Neural progenitor cell (in vitro differentiated cells): ENCODE data around the gene DCTN3.

ENCODE experiments used
- EZH2 ChIP-seq: fragments of 200-600 bp; sonication (generic); IDR thresholded peaks from 2 replicates; pipeline ENCODE4 v1.6.1; 2017; ENCODE audit warnings: antibody characterized with exemption, mild to moderate bottlenecking, moderate library complexity
- TF ChIP-seq, protein P1 (sequence below): fragments of 200-600 bp; sonication (generic); IDR thresholded peaks from 2 replicates; pipeline ENCODE4 v1.5.1; 2017; ENCODE audit warnings: antibody characterized with exemption, mild to moderate bottlenecking

DNA sequence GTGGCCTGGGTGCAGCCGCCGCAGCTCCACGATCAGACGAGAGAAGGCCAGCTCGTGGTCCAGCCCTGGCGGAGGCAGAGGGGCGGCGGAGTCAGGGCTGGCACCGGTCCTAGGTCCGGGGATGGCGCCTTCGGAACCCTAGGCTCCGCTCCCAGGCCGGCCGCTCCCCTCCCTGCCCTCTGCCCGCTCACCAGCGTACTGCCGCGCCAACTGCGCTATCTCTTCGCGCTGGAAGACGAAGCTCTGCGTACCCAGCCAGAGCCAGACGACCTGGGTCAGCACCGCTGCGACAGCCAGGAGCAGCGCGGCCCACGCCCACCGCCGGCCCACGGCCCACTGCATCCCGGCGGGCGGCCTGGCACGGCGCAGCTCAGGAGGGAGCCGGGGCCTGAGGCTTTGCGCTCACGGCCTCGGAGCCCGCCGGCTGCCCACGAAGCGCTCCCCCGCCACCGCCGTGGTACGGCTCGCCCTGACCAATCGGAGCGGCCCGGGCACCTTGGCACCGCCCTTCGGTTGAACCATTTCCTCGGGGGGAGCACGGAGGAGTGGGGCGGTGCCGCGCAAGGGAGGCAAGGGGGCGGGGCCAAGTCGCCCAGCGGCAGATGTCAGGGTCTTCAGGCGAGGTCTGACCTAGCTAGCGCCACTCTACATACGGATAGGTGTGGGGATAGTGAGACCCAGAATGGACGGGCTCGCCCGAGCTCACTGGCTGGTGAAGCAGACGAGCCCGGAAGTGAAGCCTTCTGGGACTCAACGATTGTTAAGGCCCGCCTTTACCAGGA, 17.3 kb upstream of the DCTN3 start, which contains the start of gene SIGMAR1:
- TF ChIP-seq, protein P1, sequence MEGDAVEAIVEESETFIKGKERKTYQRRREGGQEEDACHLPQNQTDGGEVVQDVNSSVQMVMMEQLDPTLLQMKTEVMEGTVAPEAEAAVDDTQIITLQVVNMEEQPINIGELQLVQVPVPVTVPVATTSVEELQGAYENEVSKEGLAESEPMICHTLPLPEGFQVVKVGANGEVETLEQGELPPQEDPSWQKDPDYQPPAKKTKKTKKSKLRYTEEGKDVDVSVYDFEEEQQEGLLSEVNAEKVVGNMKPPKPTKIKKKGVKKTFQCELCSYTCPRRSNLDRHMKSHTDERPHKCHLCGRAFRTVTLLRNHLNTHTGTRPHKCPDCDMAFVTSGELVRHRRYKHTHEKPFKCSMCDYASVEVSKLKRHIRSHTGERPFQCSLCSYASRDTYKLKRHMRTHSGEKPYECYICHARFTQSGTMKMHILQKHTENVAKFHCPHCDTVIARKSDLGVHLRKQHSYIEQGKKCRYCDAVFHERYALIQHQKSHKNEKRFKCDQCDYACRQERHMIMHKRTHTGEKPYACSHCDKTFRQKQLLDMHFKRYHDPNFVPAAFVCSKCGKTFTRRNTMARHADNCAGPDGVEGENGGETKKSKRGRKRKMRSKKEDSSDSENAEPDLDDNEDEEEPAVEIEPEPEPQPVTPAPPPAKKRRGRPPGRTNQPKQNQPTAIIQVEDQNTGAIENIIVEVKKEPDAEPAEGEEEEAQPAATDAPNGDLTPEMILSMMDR, result peak; percentile 5
- no peak for TF ChIP-seq EZH2
